ENCODE measurements around the gene C7orf57. TPM values are rescaled to one million over a fixed set of nuclear protein-coding genes. Genes with fewer than 3 reads are reported as not detected.

Gene C7orf57
- total and polyA plus RNA-seq, 2 donors (not counting 1 experiment from before 2014, with no cell fraction given), result not detected

GRCh38 chr7:48041653-48041970, 6.3 kb downstream of the C7orf57 start:
- no peak for DNase-seq
- no peak overlapping the region for H3K27ac ChIP-seq (ENCODE audit: low read length in 2 of 2)
- no peak overlapping the region for H2AFZ ChIP-seq (ENCODE audit: insufficient read depth, low read depth, low read length, poor library complexity, severe bottlenecking)
- H3K9ac ChIP-seq (ENCODE audit: low read length), result no peak overlapping the region
- ATAC-seq (ENCODE audit: low read depth), result no peak
- ChIA-PET POLR2A (no interaction called here), CTCF (no interaction called here)
- peaks cover 6% of the 10 kb centered on the region for H3K27me3 Mint-ChIP-seq
- no peaks in the 10 kb centered on the region for H3K36me3 ChIP-seq (replicated peaks in 1 of 2; ENCODE audit: control extremely low read depth in 1 of 2, control insufficient read depth in 1 of 2, extremely low read depth in 1 of 2, insufficient read depth in 2 of 2, low read length in 1 of 2)
- H3K9me3 Mint-ChIP-seq (ENCODE audit: insufficient read depth), result no peaks in the 10 kb centered on the region
- peaks cover 0 to 8% (median 0%) of the 10 kb centered on the region in 4 experiments for H3K27me3 ChIP-seq (replicated peaks in 1 of 4; ENCODE audit: control extremely low read depth in 1 of 4, control insufficient read depth in 3 of 4, insufficient read depth in 4 of 4, low read length in 3 of 4)
- no peak overlapping the region for H3K4me3 ChIP-seq (ENCODE audit: control extremely low read depth in 1 of 5, extremely low read depth in 1 of 5, insufficient read depth in 1 of 5, low read depth in 2 of 5, low read length in 4 of 5)
- no peaks in the 10 kb centered on the region for H3K79me2 ChIP-seq (ENCODE audit: control insufficient read depth, insufficient read depth, low read length)
- 100% methylated on average over 2 of the region's 3 CpGs for WGBS (ENCODE audit: insufficient coverage)
- no peaks in the 10 kb centered on the region for H4K20me1 ChIP-seq (ENCODE audit: control insufficient read depth, insufficient read depth, low read length, poor library complexity, severe bottlenecking)
- no peaks in the 10 kb centered on the region for H3K4me1 ChIP-seq (ENCODE audit: control insufficient read depth in 2 of 2, insufficient read depth in 2 of 2, low read length in 2 of 2)
- H3K9me3 ChIP-seq (ENCODE audit: control extremely low read depth in 1 of 3, control insufficient read depth in 2 of 3, insufficient read depth in 1 of 3, low read length in 2 of 3), result no peaks in the 10 kb centered on the region
- no peak overlapping the region for H3K4me2 ChIP-seq (replicated peaks; ENCODE audit: low read depth, low read length, poor library complexity, severe bottlenecking)
- intact Hi-C loops (cut with micrococcal nuclease), result no loop called here
- H3K4me3 Mint-ChIP-seq, result no peak overlapping the region
- no peak overlapping the region for H3K27ac Mint-ChIP-seq
- TF ChIP-seq EZH2 (IDR thresholded peaks at IDR 0.05; ENCODE audit: borderline replicate concordance, insufficient read depth, low read depth, low read length, poor library complexity, severe bottlenecking) (no peak), CTCF (IDR thresholded peaks at IDR 0.05) (no peak)
- peaks cover 3% of the 10 kb centered on the region for H3K4me1 Mint-ChIP-seq

DNA sequence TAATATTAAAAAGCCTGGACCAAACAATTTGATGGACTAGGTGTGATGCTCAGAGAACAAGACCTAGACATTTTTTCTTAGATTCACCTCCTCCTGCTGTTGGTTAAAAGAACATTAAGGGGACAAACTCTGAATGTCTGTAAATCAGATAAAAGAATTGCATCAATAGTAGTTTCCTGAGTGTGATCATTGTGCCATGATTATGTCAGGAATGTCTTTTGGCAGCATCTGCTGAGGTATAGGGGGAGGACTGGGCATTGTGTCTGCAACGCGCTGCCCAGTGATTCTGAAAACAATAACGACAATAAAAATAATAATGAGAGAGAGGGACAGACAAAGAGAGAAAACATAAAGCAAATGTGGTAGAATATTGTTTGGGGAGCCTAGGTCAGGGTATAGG, 6.9 kb downstream of the C7orf57 start:
- no peak for DNase-seq
- H3K9me3 ChIP-seq (ENCODE audit: control extremely low read depth in 1 of 3, control insufficient read depth in 2 of 3, insufficient read depth in 1 of 3, low read length in 2 of 3), result no peaks in the 10 kb centered on the region
- ChIA-PET POLR2A (no interaction called here), CTCF (no interaction called here)
- no peaks in the 10 kb centered on the region for H3K79me2 ChIP-seq (ENCODE audit: control insufficient read depth, insufficient read depth, low read length)
- H2AFZ ChIP-seq (ENCODE audit: insufficient read depth, low read depth, low read length, poor library complexity, severe bottlenecking), result no peak overlapping the region
- no peak for ATAC-seq (ENCODE audit: low read depth)
- H3K4me3 Mint-ChIP-seq, result no peak overlapping the region
- H3K4me1 ChIP-seq (ENCODE audit: control insufficient read depth in 2 of 2, insufficient read depth in 2 of 2, low read length in 2 of 2), result no peaks in the 10 kb centered on the region
- H3K4me2 ChIP-seq (replicated peaks; ENCODE audit: low read depth, low read length, poor library complexity, severe bottlenecking), result no peak overlapping the region
- no peak overlapping the region for H3K9ac ChIP-seq (ENCODE audit: low read length)
- H3K36me3 ChIP-seq (replicated peaks in 1 of 2; ENCODE audit: control extremely low read depth in 1 of 2, control insufficient read depth in 1 of 2, extremely low read depth in 1 of 2, insufficient read depth in 2 of 2, low read length in 1 of 2), result no peaks in the 10 kb centered on the region
- 100% methylated on average over 3 of the region's 3 CpGs for WGBS (ENCODE audit: insufficient coverage)
- TF ChIP-seq CTCF (IDR thresholded peaks at IDR 0.05) (no peak), EZH2 (IDR thresholded peaks at IDR 0.05; ENCODE audit: borderline replicate concordance, insufficient read depth, low read depth, low read length, poor library complexity, severe bottlenecking) (no peak)
- H3K27ac ChIP-seq (ENCODE audit: low read length in 2 of 2), result no peak overlapping the region
- intact Hi-C loops (cut with micrococcal nuclease), result no loop called here
- no peak overlapping the region for H3K4me3 ChIP-seq (ENCODE audit: control extremely low read depth in 1 of 5, extremely low read depth in 1 of 5, insufficient read depth in 1 of 5, low read depth in 2 of 5, low read length in 4 of 5)
- peaks cover 4% of the 10 kb centered on the region for H3K4me1 Mint-ChIP-seq
- H3K27ac Mint-ChIP-seq, result no peak overlapping the region
- H3K27me3 ChIP-seq (replicated peaks in 1 of 4; ENCODE audit: control extremely low read depth in 1 of 4, control insufficient read depth in 3 of 4, insufficient read depth in 4 of 4, low read length in 3 of 4), result peaks cover 0 to 2% (median 0%) of the 10 kb centered on the region in 4 experiments
- no peaks in the 10 kb centered on the region for H4K20me1 ChIP-seq (ENCODE audit: control insufficient read depth, insufficient read depth, low read length, poor library complexity, severe bottlenecking)
- H3K9me3 Mint-ChIP-seq (ENCODE audit: insufficient read depth), result no peaks in the 10 kb centered on the region
- peaks cover 3% of the 10 kb centered on the region for H3K27me3 Mint-ChIP-seq
